Measurements from ENCODE around the gene SLC25A48.

Gene SLC25A48

DNA sequence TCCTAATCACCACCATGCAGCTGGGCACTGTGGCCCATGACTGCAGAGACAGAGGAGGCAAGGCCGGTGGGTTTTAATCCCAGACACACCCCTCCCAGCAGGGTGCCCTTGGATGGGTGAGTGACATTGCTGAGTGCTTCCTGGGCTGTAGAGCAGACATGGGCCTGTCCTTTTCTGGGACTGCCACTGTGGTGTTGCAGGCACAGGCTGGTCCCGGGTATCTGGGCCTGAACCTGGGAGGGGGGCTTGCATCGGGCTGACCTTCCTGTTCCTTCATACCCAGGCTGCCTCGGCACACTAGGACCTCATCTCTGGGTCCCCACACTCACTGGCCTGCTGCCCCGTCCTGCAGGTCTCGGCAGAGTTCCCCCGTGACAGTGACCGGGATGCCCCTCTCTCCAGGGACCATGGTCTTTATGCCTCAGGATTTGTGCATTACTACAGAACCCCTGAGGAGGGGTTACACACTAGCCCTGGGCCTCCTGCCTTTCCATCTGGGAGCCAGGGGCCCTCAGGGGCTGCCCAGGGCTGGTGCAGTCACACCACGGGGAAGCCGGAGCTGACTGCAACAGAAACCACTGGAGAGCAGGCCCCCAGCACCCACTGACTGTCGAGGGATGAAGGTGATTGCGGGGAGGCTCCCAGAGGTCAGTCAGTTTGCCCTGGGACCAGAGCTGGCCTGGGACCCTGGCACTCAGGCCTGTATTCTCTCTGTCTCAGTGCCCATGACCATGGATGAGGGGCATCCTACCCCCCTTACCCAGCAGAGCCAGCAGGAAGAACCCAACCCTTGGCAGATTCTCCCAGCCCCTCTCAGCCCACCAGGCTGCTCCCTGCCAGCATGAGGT, 8.9 kb upstream of the SLC25A48 start:
- no peaks in the 10 kb centered on the region for H3K9me3 Mint-ChIP-seq
- peaks cover 2% of the 10 kb centered on the region for H3K4me1 Mint-ChIP-seq (ENCODE audit: low read depth)
- H3K36me3 Mint-ChIP-seq (ENCODE audit: low read depth), result no peaks in the 10 kb centered on the region
- no peak overlapping the region for H3K4me3 Mint-ChIP-seq
- H3K27me3 Mint-ChIP-seq (ENCODE audit: low read depth), result peaks cover 6% of the 10 kb centered on the region
- no peak overlapping the region for H3K27ac Mint-ChIP-seq

DNA sequence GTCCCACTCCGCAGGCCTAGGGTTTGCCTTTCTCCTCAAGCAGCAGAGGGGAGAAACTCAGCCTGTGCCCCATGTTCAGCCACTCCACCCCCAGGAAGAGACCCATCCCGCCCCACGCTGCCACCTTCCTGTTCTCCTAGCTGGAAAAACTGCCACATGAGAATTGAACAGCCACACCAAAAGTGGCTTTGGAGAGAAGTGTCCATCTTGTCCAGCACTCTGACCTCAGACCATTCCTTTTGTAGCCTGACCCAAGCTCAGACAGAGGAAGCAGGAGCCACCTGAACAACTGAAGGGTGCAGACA, 8.3 kb upstream of the SLC25A48 start:
- Mint-ChIP-seq H3K4me3 (no peak overlapping the region), H3K27ac (no peak overlapping the region), H3K27me3 (ENCODE audit: low read depth) (peaks cover 8% of the 10 kb centered on the region), H3K36me3 (ENCODE audit: low read depth) (no peaks in the 10 kb centered on the region), H3K9me3 (no peaks in the 10 kb centered on the region), H3K4me1 (ENCODE audit: low read depth) (peaks cover 2% of the 10 kb centered on the region)

DNA sequence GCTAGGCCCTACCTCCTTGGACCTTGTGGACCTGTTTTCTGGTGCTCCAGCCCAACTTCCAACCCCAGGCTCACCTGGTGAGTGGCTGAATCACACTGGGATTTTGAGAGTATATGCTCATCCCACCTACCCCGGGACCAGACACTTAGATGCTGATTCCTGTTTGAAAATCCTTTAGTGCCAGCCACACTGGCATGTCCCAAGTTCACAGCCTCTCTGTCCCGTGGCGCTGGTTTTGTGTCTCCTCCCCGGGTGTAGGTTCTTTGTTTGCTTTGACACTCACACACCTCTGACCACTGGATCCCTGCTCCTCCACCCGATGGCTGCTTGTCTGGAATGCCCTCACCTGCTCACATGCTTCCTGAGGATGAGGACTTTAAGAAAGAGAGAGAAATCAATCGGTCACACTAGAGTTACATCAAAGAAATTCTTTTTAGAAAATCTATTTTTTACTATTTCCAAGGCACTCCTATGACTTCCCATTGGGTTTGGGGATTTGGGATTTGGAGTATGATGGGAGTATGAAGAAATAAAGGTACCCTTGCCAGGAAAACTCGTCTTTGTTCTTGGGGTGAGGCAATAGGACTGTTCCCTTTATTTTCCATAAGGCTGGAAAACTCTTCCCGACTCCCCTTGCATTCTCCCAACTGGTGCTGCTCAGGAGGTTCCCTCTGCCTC, 7.3 kb upstream of the SLC25A48 start:
- Mint-ChIP-seq H3K27me3 (ENCODE audit: low read depth) (peaks cover 18% of the 10 kb centered on the region), H3K27ac (no peak overlapping the region), H3K4me1 (ENCODE audit: low read depth) (peaks cover 2% of the 10 kb centered on the region), H3K9me3 (no peaks in the 10 kb centered on the region), H3K36me3 (ENCODE audit: low read depth) (no peaks in the 10 kb centered on the region), H3K4me3 (no peak overlapping the region)

DNA sequence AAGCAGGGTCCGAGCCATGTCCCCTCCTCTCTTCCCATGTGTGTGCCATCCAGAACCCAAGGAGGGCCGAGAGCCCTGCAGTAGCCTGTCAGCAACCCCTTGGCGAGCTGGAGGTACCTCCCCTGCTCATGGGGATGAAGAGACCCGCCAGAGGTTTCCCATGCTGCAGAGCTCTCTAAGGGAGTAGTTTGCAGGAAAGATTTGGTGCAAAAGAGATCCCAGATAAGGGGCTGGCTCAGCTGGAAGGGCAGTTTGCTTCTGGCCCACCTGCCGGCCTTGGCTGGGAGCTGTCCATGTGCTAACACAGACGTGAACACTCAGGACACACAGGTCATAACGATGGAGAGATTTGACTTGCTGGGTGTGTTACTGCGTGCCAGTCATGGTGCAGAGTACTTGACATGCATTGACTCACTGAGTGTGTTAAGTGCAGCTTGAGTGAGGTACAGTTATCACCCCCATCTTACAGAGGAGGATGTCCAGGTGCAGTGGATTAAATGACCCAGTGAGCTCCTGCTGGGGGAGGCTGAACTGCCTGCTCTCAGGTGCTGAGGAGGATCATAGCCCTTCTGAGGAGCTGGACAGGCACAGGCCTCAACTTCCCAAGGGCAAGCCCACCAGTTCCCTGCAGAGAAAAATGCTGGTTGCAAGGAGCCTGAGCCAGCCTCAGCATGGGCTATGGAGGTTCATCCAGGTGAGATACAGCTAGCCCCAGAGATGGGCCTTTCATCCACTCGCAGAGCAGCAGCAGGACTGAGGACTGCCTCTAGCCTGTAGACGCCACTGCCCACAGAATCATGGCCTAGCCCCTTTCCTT, 6.3 kb upstream of the SLC25A48 start:
- Mint-ChIP-seq H3K9me3 (no peaks in the 10 kb centered on the region), H3K27me3 (ENCODE audit: low read depth) (peaks cover 18% of the 10 kb centered on the region), H3K4me3 (no peak overlapping the region), H3K36me3 (ENCODE audit: low read depth) (no peaks in the 10 kb centered on the region), H3K27ac (no peak overlapping the region), H3K4me1 (ENCODE audit: low read depth) (peaks cover 2% of the 10 kb centered on the region)

DNA sequence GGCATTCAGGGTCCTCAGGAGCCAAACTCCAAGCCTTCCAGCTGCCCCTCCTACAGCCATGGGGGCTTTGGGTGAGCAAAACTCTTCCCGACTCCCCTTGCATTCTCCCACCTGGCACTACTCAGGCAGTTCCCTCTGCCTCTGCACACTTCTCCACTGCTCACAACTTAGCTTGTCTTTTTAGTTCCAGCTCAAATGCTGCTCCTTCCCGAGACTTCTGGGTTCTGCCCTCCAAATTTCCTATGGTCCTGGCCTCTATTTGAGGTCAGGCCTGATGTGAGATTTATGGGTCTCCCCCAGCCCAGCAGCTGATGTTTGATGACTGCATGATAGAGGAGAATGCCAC, 5.7 kb upstream of the SLC25A48 start:
- Mint-ChIP-seq H3K4me1 (ENCODE audit: low read depth) (peaks cover 2% of the 10 kb centered on the region), H3K27ac (no peak overlapping the region), H3K27me3 (ENCODE audit: low read depth) (peaks cover 18% of the 10 kb centered on the region), H3K36me3 (ENCODE audit: low read depth) (no peaks in the 10 kb centered on the region), H3K4me3 (no peak overlapping the region), H3K9me3 (no peaks in the 10 kb centered on the region)

DNA sequence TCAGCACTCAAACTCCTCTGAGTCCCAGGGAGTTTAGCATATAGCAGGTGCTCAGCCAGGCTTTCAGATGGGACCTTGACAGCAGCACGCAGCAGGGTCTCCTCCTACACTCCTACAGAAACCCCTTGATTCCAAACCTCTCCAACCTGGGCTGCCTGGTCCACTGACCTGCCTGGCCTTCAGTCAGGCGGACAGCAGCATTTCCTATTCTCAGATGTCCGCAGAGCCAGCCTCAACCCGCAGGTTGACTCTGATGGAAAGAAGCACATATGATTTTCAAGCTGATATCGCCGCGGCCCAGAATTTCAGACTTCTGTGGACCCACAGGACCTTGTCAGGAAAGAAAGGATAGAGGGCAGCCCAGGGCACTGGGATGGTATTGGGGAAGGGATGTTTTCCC, 5.3 kb upstream of the SLC25A48 start:
- Mint-ChIP-seq H3K4me1 (ENCODE audit: low read depth) (peaks cover 5% of the 10 kb centered on the region), H3K27me3 (ENCODE audit: low read depth) (peaks cover 21% of the 10 kb centered on the region), H3K36me3 (ENCODE audit: low read depth) (no peaks in the 10 kb centered on the region), H3K9me3 (no peaks in the 10 kb centered on the region), H3K4me3 (no peak overlapping the region), H3K27ac (no peak overlapping the region)

DNA sequence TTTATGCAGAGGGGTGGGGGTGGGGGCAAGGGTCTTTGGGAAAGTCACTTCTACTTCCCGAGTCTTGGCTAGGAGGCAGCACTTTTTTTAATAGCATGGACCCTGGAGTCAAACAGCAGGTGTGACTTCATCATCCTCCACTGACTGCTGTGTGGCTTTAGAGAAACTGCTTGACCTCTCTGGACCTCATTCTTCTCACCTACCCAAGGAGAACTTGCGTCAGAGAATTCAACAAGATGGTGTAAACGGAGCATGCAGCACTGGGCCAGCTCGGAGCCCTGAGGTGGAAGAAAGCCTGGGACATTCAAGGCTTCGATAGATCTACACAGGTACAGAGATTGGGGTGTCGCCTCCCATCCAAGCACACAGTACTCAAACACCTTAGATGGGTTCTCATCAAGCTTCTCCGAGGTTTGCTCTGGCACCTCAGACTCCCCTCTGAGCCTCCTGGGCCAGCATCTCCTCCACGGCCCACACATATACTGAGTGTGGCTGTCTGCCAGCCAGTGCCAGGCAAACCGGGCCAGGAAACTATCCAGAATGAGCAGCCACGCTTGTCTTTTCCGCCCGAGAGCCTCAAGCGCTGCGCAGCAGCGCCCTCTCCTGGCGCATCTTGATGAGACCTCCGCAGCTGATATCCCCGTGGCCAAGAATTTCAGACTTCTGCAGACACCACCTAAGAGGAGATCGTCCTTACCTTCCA, 4.6 kb upstream of the SLC25A48 start:
- Mint-ChIP-seq H3K4me1 (ENCODE audit: low read depth) (peaks cover 6% of the 10 kb centered on the region), H3K4me3 (no peak overlapping the region), H3K36me3 (ENCODE audit: low read depth) (no peaks in the 10 kb centered on the region), H3K9me3 (no peaks in the 10 kb centered on the region), H3K27me3 (ENCODE audit: low read depth) (peaks cover 25% of the 10 kb centered on the region), H3K27ac (no peak overlapping the region)

DNA sequence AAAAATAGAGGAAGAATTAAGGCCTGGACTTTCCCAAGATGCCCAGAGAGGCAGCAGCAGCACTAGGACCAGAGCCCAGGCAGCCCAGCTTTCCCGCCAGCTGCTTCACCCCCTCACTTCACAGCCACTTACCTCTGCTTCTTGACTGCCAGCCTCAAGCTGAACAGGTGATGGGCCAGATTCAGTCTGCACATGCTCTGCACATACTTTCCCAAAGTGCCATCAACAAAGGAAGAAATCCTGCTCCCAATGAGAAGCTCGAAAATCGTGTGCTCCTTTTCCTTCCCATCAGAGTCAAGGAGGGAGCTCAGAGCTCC, 4.1 kb upstream of the SLC25A48 start:
- no peaks in the 10 kb centered on the region for H3K9me3 Mint-ChIP-seq
- peaks cover 28% of the 10 kb centered on the region for H3K27me3 Mint-ChIP-seq (ENCODE audit: low read depth)
- no peak overlapping the region for H3K4me3 Mint-ChIP-seq
- peaks cover 6% of the 10 kb centered on the region for H3K4me1 Mint-ChIP-seq (ENCODE audit: low read depth)
- H3K36me3 Mint-ChIP-seq (ENCODE audit: low read depth), result no peaks in the 10 kb centered on the region
- H3K27ac Mint-ChIP-seq, result no peak overlapping the region

DNA sequence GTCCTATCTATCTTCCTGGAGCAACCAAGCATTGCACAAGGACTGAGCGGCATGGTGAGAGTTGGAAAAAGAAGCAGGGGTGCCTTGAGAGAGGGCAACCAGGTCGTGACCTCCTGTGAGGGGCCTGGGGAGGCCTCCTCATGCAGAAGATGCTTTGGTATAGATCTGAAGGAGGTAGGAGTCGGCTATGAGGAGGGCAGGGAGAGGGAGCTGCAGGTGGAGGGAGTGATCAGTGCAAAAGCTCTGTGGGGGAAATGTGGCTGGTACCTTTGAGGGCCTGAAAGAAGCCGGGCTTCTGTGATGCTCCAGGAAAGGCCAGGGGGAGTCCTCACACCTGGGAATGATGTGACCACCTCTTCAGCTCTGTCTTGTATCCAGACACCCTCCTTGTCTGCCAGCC, 3.6 kb upstream of the SLC25A48 start:
- H3K27me3 Mint-ChIP-seq (ENCODE audit: low read depth), result peaks cover 28% of the 10 kb centered on the region
- peaks cover 6% of the 10 kb centered on the region for H3K4me1 Mint-ChIP-seq (ENCODE audit: low read depth)
- no peak overlapping the region for H3K27ac Mint-ChIP-seq
- no peaks in the 10 kb centered on the region for H3K36me3 Mint-ChIP-seq (ENCODE audit: low read depth)
- no peaks in the 10 kb centered on the region for H3K9me3 Mint-ChIP-seq
- H3K4me3 Mint-ChIP-seq, result no peak overlapping the region

DNA sequence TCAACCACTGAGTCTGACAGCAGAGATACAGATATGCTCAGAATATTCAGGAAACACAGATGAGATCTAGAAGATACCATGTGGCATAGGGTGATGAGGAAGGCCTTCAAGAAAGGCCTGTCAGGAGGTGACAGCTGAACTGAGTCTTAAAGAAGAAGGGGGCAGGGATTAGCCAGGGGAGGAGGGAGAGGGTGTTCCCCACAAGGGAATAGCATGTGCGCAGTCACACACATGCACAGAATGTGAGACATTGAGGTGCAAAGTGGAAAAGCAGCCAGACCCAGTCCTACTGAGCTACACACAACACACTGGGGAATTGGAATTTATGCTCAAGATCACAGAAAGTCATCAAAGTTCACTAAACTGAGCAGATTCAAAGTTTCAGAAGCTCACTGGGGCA, 3.0 kb upstream of the SLC25A48 start:
- H3K4me1 Mint-ChIP-seq (ENCODE audit: low read depth), result peaks cover 6% of the 10 kb centered on the region
- H3K4me3 Mint-ChIP-seq, result no peak overlapping the region
- H3K36me3 Mint-ChIP-seq (ENCODE audit: low read depth), result no peaks in the 10 kb centered on the region
- H3K27me3 Mint-ChIP-seq (ENCODE audit: low read depth), result peaks cover 33% of the 10 kb centered on the region
- H3K27ac Mint-ChIP-seq, result no peak overlapping the region
- H3K9me3 Mint-ChIP-seq, result no peaks in the 10 kb centered on the region

DNA sequence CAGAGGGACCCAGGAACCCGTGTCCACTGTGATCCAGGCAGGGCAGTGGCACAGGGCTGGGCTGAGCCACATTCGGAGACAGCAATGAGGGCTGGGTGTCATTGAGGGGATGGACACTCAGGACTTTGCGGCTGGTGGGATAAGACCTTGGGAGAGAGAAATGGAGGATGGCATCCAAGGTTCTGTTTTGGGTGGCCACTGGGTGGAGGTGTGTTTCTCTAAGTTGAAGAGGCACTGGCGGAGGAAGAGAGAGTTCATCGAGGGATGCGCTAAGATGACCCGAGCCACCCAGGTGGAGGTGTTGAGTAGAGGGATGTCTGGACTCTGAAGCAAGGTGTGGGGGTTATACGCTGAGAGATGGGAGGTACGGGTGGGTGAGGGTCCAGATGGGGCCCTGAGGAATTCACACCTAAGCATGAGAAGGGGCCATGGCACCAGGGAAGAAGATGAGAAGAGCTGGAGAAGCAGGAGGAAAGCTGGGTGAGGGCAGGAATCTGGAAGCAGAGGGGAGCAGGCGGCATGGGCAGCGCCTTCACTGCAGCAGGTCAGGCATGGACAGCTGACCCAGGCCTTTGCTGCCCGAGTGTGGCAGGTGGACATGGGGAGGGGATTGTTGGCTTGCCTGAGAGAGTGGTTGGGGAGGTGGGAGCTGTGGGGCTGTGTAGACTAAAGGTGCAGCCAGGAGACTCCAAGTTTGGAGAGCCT, 2.5 kb upstream of the SLC25A48 start:
- Mint-ChIP-seq H3K27me3 (ENCODE audit: low read depth) (peaks cover 36% of the 10 kb centered on the region), H3K9me3 (no peaks in the 10 kb centered on the region), H3K4me1 (ENCODE audit: low read depth) (peaks cover 6% of the 10 kb centered on the region), H3K36me3 (ENCODE audit: low read depth) (no peaks in the 10 kb centered on the region), H3K4me3 (no peak overlapping the region), H3K27ac (no peak overlapping the region)

DNA sequence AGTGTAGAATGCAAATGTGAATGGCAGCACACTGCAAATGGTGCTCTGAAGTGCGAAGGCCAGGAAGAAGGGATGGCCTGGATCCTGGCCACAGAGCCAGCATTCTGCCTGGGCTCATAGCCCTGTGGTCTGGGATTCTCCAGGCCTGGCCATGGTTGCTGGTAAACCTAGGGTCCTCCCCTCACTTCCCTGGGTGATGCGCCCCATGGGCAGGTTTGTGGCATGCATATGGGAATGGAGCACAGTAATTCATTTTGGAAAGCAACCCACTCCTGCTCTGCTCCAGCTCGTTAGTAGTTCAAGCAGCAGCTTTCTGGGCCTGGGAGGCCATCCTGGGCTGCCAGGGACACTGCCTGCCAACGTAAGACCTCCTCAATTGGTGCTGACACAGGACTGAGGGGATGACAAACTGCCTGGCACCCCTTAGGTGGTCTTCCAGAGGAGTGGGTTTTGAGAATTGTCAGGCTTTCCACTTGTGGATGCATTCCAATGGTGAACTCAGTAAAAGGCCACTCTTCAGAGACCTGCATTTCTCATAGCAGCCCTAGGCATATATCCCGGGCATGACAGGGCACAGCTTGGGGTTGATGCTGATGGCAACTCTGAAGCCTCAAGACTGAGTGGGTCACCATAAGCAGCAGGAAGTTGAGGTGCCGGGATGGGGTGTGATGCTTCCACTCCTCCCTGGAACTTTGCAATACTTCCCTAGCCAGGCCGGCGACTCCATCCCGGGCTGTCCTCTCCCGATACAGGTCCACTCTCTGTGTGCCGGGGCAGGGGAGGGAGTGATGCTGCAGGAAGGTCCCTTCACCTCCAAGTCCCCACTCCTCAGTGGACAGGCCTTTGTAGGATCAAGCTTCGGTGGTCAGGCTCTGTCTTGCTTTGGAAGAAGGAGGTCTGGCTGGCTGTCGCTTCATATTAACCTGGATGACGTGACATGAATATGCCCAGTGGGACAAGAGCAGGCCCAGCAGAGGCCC, 1.2 kb upstream of the SLC25A48 start:
- Mint-ChIP-seq H3K4me3 (no peak overlapping the region), H3K9me3 (peaks cover 10% of the 10 kb centered on the region), H3K27ac (no peak overlapping the region), H3K27me3 (ENCODE audit: low read depth) (peaks cover 45% of the 10 kb centered on the region), H3K36me3 (ENCODE audit: low read depth) (no peaks in the 10 kb centered on the region), H3K4me1 (ENCODE audit: low read depth) (peaks cover 8% of the 10 kb centered on the region)

DNA sequence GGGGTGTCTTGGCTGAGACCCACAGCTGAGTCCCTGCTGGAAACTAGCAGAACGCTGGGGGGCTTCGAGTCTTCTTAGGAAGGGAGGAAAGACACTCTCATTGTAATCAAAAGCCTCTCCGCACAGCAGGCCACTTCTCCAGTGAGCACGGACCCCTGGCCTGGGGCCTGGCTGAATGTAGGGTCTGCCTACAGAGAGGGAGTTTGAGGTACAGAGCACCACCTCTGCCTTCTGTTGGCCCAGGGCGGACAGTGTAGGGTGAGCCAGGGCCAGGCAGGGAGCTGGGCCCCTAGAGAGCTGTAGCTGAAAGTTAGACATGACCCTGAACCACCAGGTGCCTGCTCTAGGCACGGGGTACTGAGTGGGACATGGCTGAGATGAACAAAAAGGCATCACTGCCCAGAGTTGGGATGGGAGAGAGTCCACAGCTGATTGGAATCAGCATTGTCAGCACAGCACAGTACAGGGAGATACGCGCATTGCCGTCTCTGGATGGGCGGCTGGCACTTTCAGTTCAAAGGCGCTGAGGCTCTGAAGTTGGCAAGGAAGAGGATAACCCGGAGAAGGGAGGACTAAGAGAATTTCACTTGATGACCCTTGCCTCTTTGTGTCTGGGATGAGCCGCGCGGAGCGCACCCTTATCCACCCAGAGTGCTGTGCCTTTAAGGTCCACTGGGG, 363 bp upstream of the SLC25A48 start:
- Mint-ChIP-seq H3K27ac (no peak overlapping the region), H3K4me3 (no peak overlapping the region), H3K36me3 (ENCODE audit: low read depth) (no peaks in the 10 kb centered on the region), H3K4me1 (ENCODE audit: low read depth) (peaks cover 8% of the 10 kb centered on the region), H3K9me3 (peaks cover 12% of the 10 kb centered on the region), H3K27me3 (ENCODE audit: low read depth) (peaks cover 45% of the 10 kb centered on the region)

Data from T-helper 1 cell treated with Interleukin-12 subunit alpha and Interleukin-12 subunit beta and Interleukin-4 antibody, amounts not matched to agents 30 μg/mL and 1 μg/mL, for 36 hours (primary cell).